Testis (tissue), 2 donors: ENCODE data around the gene LIX1L.

Experiments used
- POLR2A ChIP-seq: fragments of 450-650 bp; IDR thresholded peaks from one replicate; pipeline ENCODE4 v1.6.1; 2017; ENCODE audit warnings: antibody characterized with exemption, mild to moderate bottlenecking, moderate library complexity
- TF ChIP-seq, protein P1 (sequence below), 3 experiments: fragments of 450-650 bp in 2 of 3; fragments of 200-600 bp in 1 of 3; sonication (generic) in 1 of 3; IDR thresholded peaks; one replicate each; pipeline ENCODE4 v1.5.1; 2016 to 2019; ENCODE audit warnings: antibody characterized with exemption in 3 of 3, mild to moderate bottlenecking in 2 of 3, moderate library complexity in 1 of 3

DNA sequence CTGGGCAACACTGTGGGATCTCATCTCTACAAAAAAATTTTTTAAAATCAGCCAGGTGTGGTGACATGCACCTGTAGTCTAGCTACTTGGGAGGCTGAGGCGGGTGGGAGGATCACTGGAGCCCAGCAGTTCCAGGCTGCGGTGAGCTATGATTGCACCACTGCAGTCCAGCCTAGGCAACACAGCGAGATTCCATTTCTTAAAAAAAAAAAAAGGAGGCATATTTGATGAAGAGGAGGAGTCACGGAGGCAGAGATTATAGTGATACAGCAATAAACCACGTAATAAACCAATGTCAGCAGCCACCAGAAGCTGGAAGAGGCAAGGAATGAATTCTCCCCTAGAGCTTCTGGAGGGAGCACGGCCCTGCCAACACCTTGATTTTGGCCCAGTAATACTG lies 4.0 kb downstream of the LIX1L start:
- TF ChIP-seq, protein P1, sequence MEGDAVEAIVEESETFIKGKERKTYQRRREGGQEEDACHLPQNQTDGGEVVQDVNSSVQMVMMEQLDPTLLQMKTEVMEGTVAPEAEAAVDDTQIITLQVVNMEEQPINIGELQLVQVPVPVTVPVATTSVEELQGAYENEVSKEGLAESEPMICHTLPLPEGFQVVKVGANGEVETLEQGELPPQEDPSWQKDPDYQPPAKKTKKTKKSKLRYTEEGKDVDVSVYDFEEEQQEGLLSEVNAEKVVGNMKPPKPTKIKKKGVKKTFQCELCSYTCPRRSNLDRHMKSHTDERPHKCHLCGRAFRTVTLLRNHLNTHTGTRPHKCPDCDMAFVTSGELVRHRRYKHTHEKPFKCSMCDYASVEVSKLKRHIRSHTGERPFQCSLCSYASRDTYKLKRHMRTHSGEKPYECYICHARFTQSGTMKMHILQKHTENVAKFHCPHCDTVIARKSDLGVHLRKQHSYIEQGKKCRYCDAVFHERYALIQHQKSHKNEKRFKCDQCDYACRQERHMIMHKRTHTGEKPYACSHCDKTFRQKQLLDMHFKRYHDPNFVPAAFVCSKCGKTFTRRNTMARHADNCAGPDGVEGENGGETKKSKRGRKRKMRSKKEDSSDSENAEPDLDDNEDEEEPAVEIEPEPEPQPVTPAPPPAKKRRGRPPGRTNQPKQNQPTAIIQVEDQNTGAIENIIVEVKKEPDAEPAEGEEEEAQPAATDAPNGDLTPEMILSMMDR (IDR thresholded peaks at IDR 0.05) = no peak
- TF ChIP-seq POLR2A = no peak
